BJ (cell line): ENCODE data around the gene SLC16A12. TPM values are rescaled to one million over a fixed set of nuclear protein-coding genes. Genes with fewer than 3 reads are reported as not detected.

Experiments
- CTCF ChIA-PET: fragments of 350-600 bp; formaldehyde crosslinking; extraction: SDS; loops from one replicate; lab custom pipeline; 2021; ENCODE audit warnings: antibody characterized with exemption, inconsistent platforms; lab: Yijun Ruan, JAX
- POLR2A ChIA-PET: fragments of 300-600 bp; sonication (Branson Sonifier 250); formaldehyde crosslinking; extraction: SDS; loops from one replicate; lab custom pipeline; 2021; ENCODE audit warnings: antibody characterized with exemption; lab: Charles Lee
- DNase-seq: peaks from one replicate; pipeline ENCODE4 v3.0.0-alpha.2; 2011; ENCODE audit warnings: low read depth
- H3K27me3 ChIP-seq: 2 replicates; pipeline ENCODE4 v1.6.0; 2011; ENCODE audit warnings: low read length; ENCODE audit not compliant: control insufficient read depth, insufficient read depth
- H3K36me3 ChIP-seq: 2 replicates; pipeline ENCODE4 v1.5.1; 2011; ENCODE audit warnings: low read length; ENCODE audit not compliant: control insufficient read depth, insufficient read depth
- H3K4me3 ChIP-seq: 2 replicates; pipeline ENCODE4 v1.5.1; 2011; ENCODE audit warnings: low read depth, mild to moderate bottlenecking, control low read depth, low read length
- CTCF ChIP-seq: IDR thresholded peaks from 2 replicates; pipeline ENCODE4 v1.5.1; 2011; ENCODE audit warnings: low read depth, mild to moderate bottlenecking, control low read depth, inconsistent platforms, low read length, moderate library complexity; ENCODE audit not compliant: insufficient read depth
- polyA plus RNA-seq: library from polyadenylated mRNA; depleted of rRNA; stranded (reverse); fragments of >200 nt; gene quantifications from 2 replicates; pipeline ENCODE4 v1.2.3, GENCODE V29; 2011

The SLC16A12 gene
- polyA plus RNA-seq, 1 experiment, result 0.06 TPM

- ChIA-PET POLR2A (no interaction called here), CTCF (interaction anchor here (0.6 to 0.9 kb wide), 2 partner anchors 9 to 49 kb away, joined by 3 read pairs; no protein-coding TSS in a partner anchor)
Measured at GRCh38 chr10:89474452-89474851, 60.9 kb downstream of the SLC16A12 start.

GRCh38 chr10:89471110-89471809 lies 64.1 kb downstream of the SLC16A12 start:
- no peak for TF ChIP-seq CTCF
- POLR2A ChIA-PET, result no interaction called here
- DNase-seq, result no peak
- no peaks in the 10 kb centered on the region for H3K36me3 ChIP-seq
- CTCF ChIA-PET, result no interaction called here
- no peak overlapping the region for H3K4me3 ChIP-seq
- no peaks in the 10 kb centered on the region for H3K27me3 ChIP-seq

More at GRCh38 chr10:89474452-89474851, 60.9 kb downstream of the SLC16A12 start:
- DNase-seq, result no peak
- H3K4me3 ChIP-seq, result no peak overlapping the region
- no peak for TF ChIP-seq CTCF
- H3K36me3 ChIP-seq, result no peaks in the 10 kb centered on the region
- H3K27me3 ChIP-seq, result no peaks in the 10 kb centered on the region

GRCh38 chr10:89470628-89471027 lies 64.8 kb downstream of the SLC16A12 start:
- no peaks in the 10 kb centered on the region for H3K36me3 ChIP-seq
- TF ChIP-seq CTCF, result no peak
- POLR2A ChIA-PET, result no interaction called here
- no peak for DNase-seq
- CTCF ChIA-PET, result interaction anchor here (0.5 kb wide), 1 partner anchor 79 kb away, joined by 3 read pairs; no protein-coding TSS in a partner anchor
- no peak overlapping the region for H3K4me3 ChIP-seq
- H3K27me3 ChIP-seq, result no peaks in the 10 kb centered on the region

- TF ChIP-seq CTCF, result no peak
- H3K27me3 ChIP-seq, result no peaks in the 10 kb centered on the region
- H3K4me3 ChIP-seq, result no peak overlapping the region
- no peak for DNase-seq
- POLR2A ChIA-PET, result no interaction called here
- CTCF ChIA-PET, result no interaction called here
- no peaks in the 10 kb centered on the region for H3K36me3 ChIP-seq
Measured at GRCh38 chr10:89469517-89469916, 65.9 kb downstream of the SLC16A12 start.

GRCh38 chr10:89468191-89468965 lies 67.0 kb downstream of the SLC16A12 start:
- ChIA-PET POLR2A (no interaction called here), CTCF (interaction anchor here (1.5 kb wide), 1 partner anchor 27 kb away, joined by 4 read pairs; no protein-coding TSS in a partner anchor)
- TF ChIP-seq CTCF, result no peak
- Histone ChIP-seq H3K4me3 (no peak overlapping the region), H3K36me3 (no peaks in the 10 kb centered on the region), H3K27me3 (no peaks in the 10 kb centered on the region)
- DNase-seq, result no peak
